Lung microvascular endothelial cell (primary cell): ENCODE measurements around the gene FAHD2B. TPM values are rescaled to one million over a fixed set of nuclear protein-coding genes. Genes with fewer than 3 reads are reported as not detected.
"Not testable (repeated sequence)": the region's sequence is repeated elsewhere in the genome, so short reads cannot be mapped to it uniquely, and the experiment has no call there.

Experiments
- DNase-seq, 2 donors: peaks; one replicate each; pipeline versions ENCODE4 v3.0.0 to v3.0.0-alpha.2; 2010; ENCODE audit warnings: low read depth in 2 of 2
- total RNA-seq: library from RNA; depleted of rRNA; stranded (reverse); fragments of >200 nt; gene quantifications from 2 replicates; pipeline ENCODE4 v1.2.1, GENCODE V29; 2014

The FAHD2B gene
- 2.8 and 4.4 TPM in 2 replicates for total RNA-seq

GRCh38 chr2:97094772-97095611, at the start of gene FAHD2B:
FAHD2B (minus strand) TSS chr2:97094882; CDS start chr2:97091706, 3,176 bp downstream.
- peak; percentile 57 to 79 for DNase-seq

- DNase-seq: not testable (repeated sequence)
Measured at GRCh38 chr2:97144016-97144415, 49.3 kb upstream of the FAHD2B start.

- DNase-seq: not testable (repeated sequence)
Measured at GRCh38 chr2:97129090-97129489, 34.4 kb upstream of the FAHD2B start.

GRCh38 chr2:97113882-97114255, 19.2 kb upstream of the FAHD2B start:
- not testable (repeated sequence) for DNase-seq

GRCh38 chr2:97113050-97113881, 18.6 kb upstream of the FAHD2B start, which contains the start of gene ANKRD36:
ANKRD36 (plus strand) TSS chr2:97113153; CDS start chr2:97113740, 587 bp downstream.
- peak; percentile 78 to 80 for DNase-seq

GRCh38 chr2:97112320-97113049, 17.8 kb upstream of the FAHD2B start:
- peak; percentile 52 to 55 for DNase-seq

GRCh38 chr2:97111246-97111645, 16.6 kb upstream of the FAHD2B start:
- DNase-seq: not testable (repeated sequence)

GRCh38 chr2:97106878-97107277, 12.2 kb upstream of the FAHD2B start:
- DNase-seq: not testable (repeated sequence)

GRCh38 chr2:97098786-97099372, 4.2 kb upstream of the FAHD2B start:
- DNase-seq: not testable (repeated sequence)

- no peak for DNase-seq
Measured at GRCh38 chr2:97095661-97096060, 979 bp upstream of the FAHD2B start.

GRCh38 chr2:97093983-97094771, 505 bp downstream of the FAHD2B start:
- DNase-seq: not testable (repeated sequence)

- not testable (repeated sequence) for DNase-seq
Measured at GRCh38 chr2:97092946-97093345, 1.7 kb downstream of the FAHD2B start.

- DNase-seq: not testable (repeated sequence)
Measured at GRCh38 chr2:97088706-97089105, 6.0 kb downstream of the FAHD2B start.

GRCh38 chr2:97085093-97085492, 9.6 kb downstream of the FAHD2B start:
- DNase-seq: not testable (repeated sequence)

GRCh38 chr2:97083516-97083915, 11.2 kb downstream of the FAHD2B start:
- not testable (repeated sequence) for DNase-seq

- DNase-seq: not testable (repeated sequence)
Measured at GRCh38 chr2:97082206-97082605, 12.5 kb downstream of the FAHD2B start.

GRCh38 chr2:97080855-97081254, 13.8 kb downstream of the FAHD2B start:
- DNase-seq: not testable (repeated sequence)

GRCh38 chr2:97077213-97077612, 17.5 kb downstream of the FAHD2B start:
- not testable (repeated sequence) for DNase-seq

GRCh38 chr2:97070915-97071314, 23.8 kb downstream of the FAHD2B start:
- DNase-seq: not testable (repeated sequence)

GRCh38 chr2:97068722-97069121, 26.0 kb downstream of the FAHD2B start:
- DNase-seq: not testable (repeated sequence)
